Trophoblast cell (in vitro differentiated cells and primary cell): ENCODE data around the gene OGG1.

Source experiments
- DNase-seq, 2 donors: peaks; one replicate each; pipeline ENCODE4 v3.0.0-alpha.2; 2016
- H2AFZ ChIP-seq: 2 replicates; pipeline ENCODE4 v1.6.1; 2013; ENCODE audit warnings: low read length, moderate library complexity, mild to moderate bottlenecking; ENCODE audit not compliant: insufficient read depth, poor library complexity
- H2AK5ac ChIP-seq: 2 replicates; pipeline ENCODE4 v1.6.1; 2013; ENCODE audit warnings: mild to moderate bottlenecking, low read length
- H2BK120ac ChIP-seq: 2 replicates; pipeline ENCODE4 v1.6.1; 2013; ENCODE audit warnings: low read length, mild to moderate bottlenecking, moderate library complexity; ENCODE audit not compliant: insufficient read depth, poor library complexity
- H2BK12ac ChIP-seq: 2 replicates; pipeline ENCODE4 v1.6.1; 2013; ENCODE audit warnings: mild to moderate bottlenecking, low read length, moderate library complexity
- H2BK5ac ChIP-seq: 2 replicates; pipeline ENCODE4 v1.6.1; 2013; ENCODE audit warnings: low read length, low read depth, moderate library complexity, mild to moderate bottlenecking; ENCODE audit not compliant: poor library complexity
- H3K14ac ChIP-seq: 2 replicates; pipeline ENCODE4 v1.6.1; 2013; ENCODE audit warnings: mild to moderate bottlenecking, low read length
- H3K18ac ChIP-seq: 2 replicates; pipeline ENCODE4 v1.6.1; 2013; ENCODE audit warnings: mild to moderate bottlenecking, low read length
- H3K23ac ChIP-seq: 2 replicates; pipeline ENCODE4 v1.6.1; 2013; ENCODE audit warnings: low read length
- H3K27ac ChIP-seq: 2 replicates; pipeline ENCODE4 v1.5.1; 2013; ENCODE audit warnings: low read depth, mild to moderate bottlenecking, inconsistent platforms, low read length, moderate library complexity
- H3K27me3 ChIP-seq: 2 replicates; pipeline ENCODE4 v1.6.1; 2013; ENCODE audit warnings: inconsistent platforms, mild to moderate bottlenecking, low read length, moderate library complexity; ENCODE audit not compliant: insufficient read depth
- H3K36me3 ChIP-seq, 2 experiments: 1 replicate in 1 of 2; 2 replicates in 1 of 2; pipeline ENCODE4 v1.6.1; 2013; ENCODE audit warnings: low read length in 2 of 2, mild to moderate bottlenecking in 2 of 2, moderate library complexity in 1 of 2; ENCODE audit not compliant: insufficient read depth in 2 of 2, control insufficient read depth in 1 of 2
- H3K4ac ChIP-seq: 2 replicates; pipeline ENCODE4 v1.6.1; 2013; ENCODE audit warnings: low read depth, mild to moderate bottlenecking, low read length, moderate library complexity
- H3K4me1 ChIP-seq, 2 experiments: 1 replicate in 1 of 2; 2 replicates in 1 of 2; pipeline ENCODE4 v1.6.1; 2013; ENCODE audit warnings: low read length in 2 of 2, mild to moderate bottlenecking in 2 of 2, moderate library complexity in 1 of 2; ENCODE audit not compliant: insufficient read depth in 2 of 2, control insufficient read depth in 1 of 2
- H3K4me2 ChIP-seq: 2 replicates; pipeline ENCODE4 v1.6.1; 2013; ENCODE audit warnings: inconsistent platforms, mild to moderate bottlenecking, low read length, moderate library complexity
- H3K4me3 ChIP-seq: 2 replicates; pipeline ENCODE4 v1.5.1; 2013; ENCODE audit warnings: mild to moderate bottlenecking, low read depth, low read length, inconsistent platforms
- H3K79me1 ChIP-seq: one replicate; pipeline ENCODE4 v1.6.1; 2013; ENCODE audit warnings: low read length
- H3K79me2 ChIP-seq: 2 replicates; pipeline ENCODE4 v1.6.1; 2013; ENCODE audit warnings: low read length, mild to moderate bottlenecking; ENCODE audit not compliant: control insufficient read depth, insufficient read depth, poor library complexity
- H3K9ac ChIP-seq: 2 replicates; pipeline ENCODE4 v1.6.1; 2013; ENCODE audit warnings: mild to moderate bottlenecking, low read length
- H3K9me3 ChIP-seq: 2 replicates; pipeline ENCODE4 v1.6.1; 2013; ENCODE audit warnings: low read depth, mild to moderate bottlenecking, control low read depth, inconsistent platforms, low read length; ENCODE audit not compliant: insufficient read depth
- H4K12ac ChIP-seq: 2 replicates; pipeline ENCODE4 v1.6.1; 2013; ENCODE audit warnings: low read depth, mild to moderate bottlenecking, low read length, moderate library complexity
- H4K8ac ChIP-seq: 2 replicates; pipeline ENCODE4 v1.6.1; 2013; ENCODE audit warnings: low read depth, mild to moderate bottlenecking, low read length, moderate library complexity
- H4K91ac ChIP-seq: one replicate; pipeline ENCODE4 v1.6.1; 2013; ENCODE audit warnings: low read depth, mild to moderate bottlenecking, low read length, moderate library complexity
- WGBS: extraction: QIAGEN DNeasy Blood & Tissue Kit; methylation state at CpG from one replicate; pipeline ENCODE4 v1.1.7; 2013; ENCODE audit warnings: missing lambda C conversion rate; ENCODE audit not compliant: insufficient read length, insufficient coverage; ENCODE audit errors: extremely low coverage; 5-methylcytosine and 5-hydroxymethylcytosine counted together

The OGG1 gene

GRCh38 chr3:9721700-9722060 lies 28.1 kb upstream of the OGG1 start:
- Histone ChIP-seq H3K4me1 (no peaks in the 10 kb centered on the region), H3K27me3 (no peaks in the 10 kb centered on the region), H2AK5ac (no peak overlapping the region), H4K12ac (no peak overlapping the region), H3K4me2 (no peak overlapping the region), H4K8ac (no peak overlapping the region), H3K14ac (no peak overlapping the region), H3K9me3 (no peaks in the 10 kb centered on the region), H3K36me3 (no peaks in the 10 kb centered on the region), H2AFZ (no peak overlapping the region), H3K4ac (no peak overlapping the region), H3K23ac (no peak overlapping the region), H2BK12ac (no peak overlapping the region), H3K79me1 (no peaks in the 10 kb centered on the region), H3K27ac (no peak overlapping the region), H4K91ac (no peak overlapping the region), H3K79me2 (no peaks in the 10 kb centered on the region), H2BK120ac (no peak overlapping the region), H2BK5ac (no peak overlapping the region), H3K18ac (no peak overlapping the region), H3K9ac (no peak overlapping the region), H3K4me3 (no peak overlapping the region)
- DNase-seq, result no peak
- no CpG with 5 or more reads among the region's 2 CpGs for WGBS

- Histone ChIP-seq H3K79me2 (no peaks in the 10 kb centered on the region), H3K9me3 (no peaks in the 10 kb centered on the region), H3K36me3 (no peaks in the 10 kb centered on the region), H3K79me1 (peaks cover 1% of the 10 kb centered on the region), H3K18ac (no peak overlapping the region), H3K4me3 (no peak overlapping the region), H4K8ac (no peak overlapping the region), H2BK12ac (no peak overlapping the region), H2BK5ac (no peak overlapping the region), H4K12ac (no peak overlapping the region), H3K27ac (no peak overlapping the region), H2AFZ (no peak overlapping the region), H3K23ac (no peak overlapping the region), H2BK120ac (no peak overlapping the region), H3K27me3 (no peaks in the 10 kb centered on the region), H4K91ac (no peak overlapping the region), H3K9ac (no peak overlapping the region), H3K14ac (no peak overlapping the region), H3K4ac (no peak overlapping the region), H2AK5ac (no peak overlapping the region), H3K4me1 (no peaks in the 10 kb centered on the region), H3K4me2 (no peak overlapping the region)
- no CpG with 5 or more reads among the region's 4 CpGs for WGBS
- DNase-seq, result no peak
These were observed 23.8 kb upstream of the OGG1 start for GRCh38 chr3:9725775-9726515.

- no peak overlapping the region for H3K18ac ChIP-seq
- H2AK5ac ChIP-seq, result no peak overlapping the region
- H3K4ac ChIP-seq, result no peak overlapping the region
- peak overlapping the region; percentile 21 for H3K4me2 ChIP-seq
- no peak overlapping the region for H2AFZ ChIP-seq
- H3K23ac ChIP-seq, result no peak overlapping the region
- H2BK12ac ChIP-seq, result no peak overlapping the region
- no peak overlapping the region for H3K9ac ChIP-seq
- H3K4me3 ChIP-seq, result no peak overlapping the region
- H3K27ac ChIP-seq, result no peak overlapping the region
- no peak overlapping the region for H4K12ac ChIP-seq
- H4K91ac ChIP-seq, result no peak overlapping the region
- no peaks in the 10 kb centered on the region for H3K9me3 ChIP-seq
- no peaks in the 10 kb centered on the region for H3K36me3 ChIP-seq
- no peak overlapping the region for H2BK120ac ChIP-seq
- no CpG with 5 or more reads among the region's 11 CpGs for WGBS
- H3K14ac ChIP-seq, result no peak overlapping the region
- H2BK5ac ChIP-seq, result no peak overlapping the region
- no peaks in the 10 kb centered on the region for H3K4me1 ChIP-seq
- peaks cover 8% of the 10 kb centered on the region for H3K79me2 ChIP-seq
- no peaks in the 10 kb centered on the region for H3K27me3 ChIP-seq
- DNase-seq, result peak in 1 of 2 donors; percentile 12
- peaks cover 9% of the 10 kb centered on the region for H3K79me1 ChIP-seq
- no peak overlapping the region for H4K8ac ChIP-seq
These were observed 22.6 kb upstream of the OGG1 start for GRCh38 chr3:9727041-9727595.

GRCh38 chr3:9727743-9728142 lies 22.0 kb upstream of the OGG1 start:
- H4K8ac ChIP-seq, result no peak overlapping the region
- no peak overlapping the region for H2BK5ac ChIP-seq
- no peak overlapping the region for H3K23ac ChIP-seq
- H4K12ac ChIP-seq, result no peak overlapping the region
- no peak overlapping the region for H3K4me2 ChIP-seq
- no peak overlapping the region for H2AK5ac ChIP-seq
- H4K91ac ChIP-seq, result no peak overlapping the region
- H3K9me3 ChIP-seq, result no peaks in the 10 kb centered on the region
- no peak overlapping the region for H3K4ac ChIP-seq
- no peaks in the 10 kb centered on the region for H3K27me3 ChIP-seq
- H3K14ac ChIP-seq, result no peak overlapping the region
- H3K4me1 ChIP-seq, result peaks cover 4 to 5% of the 10 kb centered on the region in 2 experiments
- no peak overlapping the region for H2BK120ac ChIP-seq
- DNase-seq, result no peak
- H3K27ac ChIP-seq, result no peak overlapping the region
- WGBS, result no CpG with 5 or more reads among the region's 2 CpGs
- H3K79me1 ChIP-seq, result peaks cover 9% of the 10 kb centered on the region
- no peak overlapping the region for H3K9ac ChIP-seq
- no peak overlapping the region for H2BK12ac ChIP-seq
- no peak overlapping the region for H3K18ac ChIP-seq
- peaks cover 14% of the 10 kb centered on the region for H3K79me2 ChIP-seq
- H3K4me3 ChIP-seq, result no peak overlapping the region
- no peak overlapping the region for H2AFZ ChIP-seq
- H3K36me3 ChIP-seq, result peaks cover 0 to 1% of the 10 kb centered on the region in 2 experiments
